ENCODE measurements around the gene MTSS2.

MTSS2 gene

GRCh38 chr16:70670175-70670574 lies 15.7 kb downstream of the MTSS2 start:
- H3K4me3 ChIP-seq (replicated peaks in 1 of 2; ENCODE audit: low read depth in 2 of 2, low read length in 2 of 2) = no peak overlapping the region
- DNase-seq (ENCODE audit: low read depth in 2 of 2) = no peak
- TF ChIP-seq CTCF (IDR thresholded peaks at IDR 0.05; ENCODE audit: low read depth, low read length) = no peak

- no peak for TF ChIP-seq CTCF (IDR thresholded peaks at IDR 0.05; ENCODE audit: low read depth, low read length)
- no peak for DNase-seq (ENCODE audit: low read depth in 2 of 2)
- H3K4me3 ChIP-seq (replicated peaks in 1 of 2; ENCODE audit: low read depth in 2 of 2, low read length in 2 of 2) = no peak overlapping the region
Observed at GRCh38 chr16:70665806-70666735, 19.8 kb downstream of the MTSS2 start.

- no peak for TF ChIP-seq CTCF (IDR thresholded peaks at IDR 0.05; ENCODE audit: low read depth, low read length)
- no peak for DNase-seq (ENCODE audit: low read depth in 2 of 2)
- no peak overlapping the region for H3K4me3 ChIP-seq (replicated peaks in 1 of 2; ENCODE audit: low read depth in 2 of 2, low read length in 2 of 2)
Observed at GRCh38 chr16:70665113-70665694, 20.6 kb downstream of the MTSS2 start.

GRCh38 chr16:70664325-70665112 lies 21.3 kb downstream of the MTSS2 start:
- H3K4me3 ChIP-seq (replicated peaks in 1 of 2; ENCODE audit: low read depth in 2 of 2, low read length in 2 of 2) = no peak overlapping the region
- TF ChIP-seq CTCF (IDR thresholded peaks at IDR 0.05; ENCODE audit: low read depth, low read length) = no peak
- no peak for DNase-seq (ENCODE audit: low read depth in 2 of 2)

GRCh38 chr16:70663524-70664324 lies 22.1 kb downstream of the MTSS2 start:
- no peak for TF ChIP-seq CTCF (IDR thresholded peaks at IDR 0.05; ENCODE audit: low read depth, low read length)
- no peak overlapping the region for H3K4me3 ChIP-seq (replicated peaks in 1 of 2; ENCODE audit: low read depth in 2 of 2, low read length in 2 of 2)
- no peak for DNase-seq (ENCODE audit: low read depth in 2 of 2)

- TF ChIP-seq CTCF (IDR thresholded peaks at IDR 0.05; ENCODE audit: low read depth, low read length) = no peak
- DNase-seq (ENCODE audit: low read depth in 2 of 2) = no peak
- H3K4me3 ChIP-seq (replicated peaks in 1 of 2; ENCODE audit: low read depth in 2 of 2, low read length in 2 of 2) = no peak overlapping the region
Observed at GRCh38 chr16:70662991-70663523, 22.8 kb downstream of the MTSS2 start.
